KMS-11 (cell line): ENCODE measurements around the gene DNASE2.
"Not testable (repeated sequence)": the region's sequence is repeated elsewhere in the genome, so short reads cannot be mapped to it uniquely, and the experiment has no call there.

Source experiments
- H2AFZ ChIP-seq: fragments of 200-600 bp; sonication (generic); 2 replicates; pipeline ENCODE4 v1.6.1; 2016; ENCODE audit warnings: antibody characterized with exemption, mixed run types, low read depth
- H3K27ac ChIP-seq: fragments of 200-600 bp; sonication (generic); 2 replicates; pipeline ENCODE4 v1.6.1; 2016; ENCODE audit warnings: mild to moderate bottlenecking, mixed run types
- H3K27me3 ChIP-seq: fragments of 200-600 bp; sonication (generic); 2 replicates; pipeline ENCODE4 v1.6.1; 2017; ENCODE audit warnings: mild to moderate bottlenecking, low read depth, mixed run types, moderate library complexity; ENCODE audit not compliant: insufficient read depth
- H3K36me3 ChIP-seq: fragments of 200-600 bp; sonication (generic); 2 replicates; pipeline ENCODE4 v1.6.1; 2017; ENCODE audit warnings: mild to moderate bottlenecking, mixed run types; ENCODE audit not compliant: insufficient read depth
- H3K4me1 ChIP-seq: fragments of 200-600 bp; sonication (generic); 2 replicates; pipeline ENCODE4 v1.6.1; 2016; ENCODE audit warnings: mild to moderate bottlenecking, low read depth, mixed run types; ENCODE audit not compliant: poor library complexity, severe bottlenecking
- H3K4me2 ChIP-seq: fragments of 200-600 bp; sonication (generic); 2 replicates; pipeline ENCODE4 v1.7.0; 2016; ENCODE audit warnings: mild to moderate bottlenecking, mixed run types
- H3K4me3 ChIP-seq: fragments of 200-600 bp; sonication (generic); IDR thresholded peaks from 2 replicates; pipeline ENCODE4 v1.6.1; 2017; ENCODE audit warnings: low read depth, low read length, mixed read lengths; ENCODE audit not compliant: insufficient read depth
- H3K79me2 ChIP-seq: fragments of 200-600 bp; sonication (generic); 2 replicates; pipeline ENCODE4 v1.6.1; 2016; ENCODE audit warnings: low read depth, mixed run types; ENCODE audit not compliant: insufficient read depth
- H3K9ac ChIP-seq: fragments of 200-600 bp; sonication (generic); 2 replicates; pipeline ENCODE4 v1.6.1; 2016; ENCODE audit warnings: mild to moderate bottlenecking, mixed run types
- H4K20me1 ChIP-seq: fragments of 200-600 bp; sonication (generic); 2 replicates; pipeline ENCODE4 v1.6.1; 2016; ENCODE audit warnings: mild to moderate bottlenecking, mixed run types; ENCODE audit not compliant: insufficient read depth
- CTCF ChIP-seq: fragments of 200-600 bp; sonication (generic); conservative IDR thresholded peaks from 2 replicates; pipeline ENCODE4 v1.6.1; 2017; ENCODE audit warnings: low read depth, mild to moderate bottlenecking, antibody characterized with exemption, low read length, moderate library complexity, mixed read lengths

The DNASE2 gene

GRCh38 chr19:12921047-12921446 lies 39.8 kb upstream of the DNASE2 start:
- peaks cover 6% of the 10 kb centered on the region for H3K4me1 ChIP-seq
- H3K4me2 ChIP-seq: no peak overlapping the region
- H2AFZ ChIP-seq: no peak overlapping the region
- no peak overlapping the region for H3K4me3 ChIP-seq
- H3K27me3 ChIP-seq: no peaks in the 10 kb centered on the region
- H3K27ac ChIP-seq: no peak overlapping the region
- no peaks in the 10 kb centered on the region for H4K20me1 ChIP-seq
- H3K79me2 ChIP-seq: no peaks in the 10 kb centered on the region
- no peak for TF ChIP-seq CTCF
- H3K36me3 ChIP-seq: peaks cover 5% of the 10 kb centered on the region; the same call in 1 of the 2 replicates
- no peak overlapping the region for H3K9ac ChIP-seq

GRCh38 chr19:12918253-12918652 lies 37.0 kb upstream of the DNASE2 start:
- H2AFZ ChIP-seq: no peak overlapping the region
- peaks cover 3% of the 10 kb centered on the region; the same call in 1 of the 2 replicates for H3K36me3 ChIP-seq
- H4K20me1 ChIP-seq: no peaks in the 10 kb centered on the region
- no peaks in the 10 kb centered on the region for H3K79me2 ChIP-seq
- no peak overlapping the region for H3K9ac ChIP-seq
- no peak overlapping the region for H3K4me2 ChIP-seq
- H3K27me3 ChIP-seq: no peaks in the 10 kb centered on the region
- H3K4me3 ChIP-seq: no peak overlapping the region
- H3K27ac ChIP-seq: no peak overlapping the region
- peaks cover 13% of the 10 kb centered on the region for H3K4me1 ChIP-seq
- TF ChIP-seq CTCF: no peak

DNA sequence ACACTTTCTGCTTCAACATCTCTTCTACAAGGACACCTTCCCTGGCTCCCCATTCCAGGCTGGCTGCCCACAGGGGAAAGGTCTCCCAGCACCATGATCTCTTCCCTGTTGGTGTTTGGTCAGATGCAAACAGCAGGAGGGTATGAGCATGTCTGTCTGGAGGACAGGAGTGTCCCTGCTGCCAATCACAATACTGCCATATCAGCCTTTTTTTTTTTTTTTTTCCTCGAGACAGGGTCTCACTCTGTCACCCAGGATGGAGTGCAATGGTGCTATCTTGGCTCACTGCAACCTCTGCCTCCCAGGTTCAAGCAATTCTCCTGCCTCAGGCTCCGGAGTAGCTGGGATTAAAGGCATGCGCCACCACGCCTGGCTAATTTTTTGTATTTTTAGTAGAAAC lies 34.6 kb upstream of the DNASE2 start:
- H3K27me3 ChIP-seq, H3K4me3 ChIP-seq, H2AFZ ChIP-seq, H3K79me2 ChIP-seq, H3K4me2 ChIP-seq, H3K36me3 ChIP-seq, H3K9ac ChIP-seq, H3K27ac ChIP-seq, H4K20me1 ChIP-seq: not testable (repeated sequence)
- H3K4me1 ChIP-seq: peaks cover 29% of the 10 kb centered on the region

GRCh38 chr19:12913851-12914690 lies 32.8 kb upstream of the DNASE2 start:
- Histone ChIP-seq H4K20me1 (no peaks in the 10 kb centered on the region), H3K4me2 (no peak overlapping the region), H3K9ac (no peak overlapping the region), H3K4me3 (no peak overlapping the region), H3K27ac (no peak overlapping the region), H3K4me1 (peaks cover 37% of the 10 kb centered on the region), H3K27me3 (no peaks in the 10 kb centered on the region), H3K36me3 (no peaks in the 10 kb centered on the region), H3K79me2 (no peaks in the 10 kb centered on the region), H2AFZ (no peak overlapping the region)
- no peak for TF ChIP-seq CTCF

GRCh38 chr19:12913011-12913561 lies 31.8 kb upstream of the DNASE2 start:
- no peaks in the 10 kb centered on the region for H3K79me2 ChIP-seq
- no peak overlapping the region for H3K4me2 ChIP-seq
- H3K36me3 ChIP-seq: no peaks in the 10 kb centered on the region
- H3K9ac ChIP-seq: no peak overlapping the region
- H3K4me1 ChIP-seq: peaks cover 47% of the 10 kb centered on the region
- H3K27me3 ChIP-seq: no peaks in the 10 kb centered on the region
- no peak overlapping the region for H2AFZ ChIP-seq
- H3K27ac ChIP-seq: no peak overlapping the region
- H4K20me1 ChIP-seq: no peaks in the 10 kb centered on the region
- TF ChIP-seq CTCF: no peak
- H3K4me3 ChIP-seq: no peak overlapping the region
